Keratinocyte (primary cell): ENCODE data around the gene OR6B3. TPM values are rescaled to one million over a fixed set of nuclear protein-coding genes. Genes with fewer than 3 reads are reported as not detected.

ENCODE experiments used
- DNase-seq: peaks from one replicate; pipeline ENCODE4 v3.0.0-alpha.2; 2011; ENCODE audit warnings: low read depth, missing footprints, low spot score
- FAIRE-seq: peaks from 2 replicates; lab custom pipeline; 2011; peaks lifted over from hg19 to GRCh38; lab: Jason Lieb, UNC
- H2AFZ ChIP-seq: 2 replicates; pipeline ENCODE4 v1.6.0; 2012; ENCODE audit warnings: low read length, control low read depth, inconsistent platforms; ENCODE audit not compliant: control insufficient read depth
- H3K27ac ChIP-seq: 2 replicates; pipeline ENCODE4 v1.5.1; 2011; ENCODE audit warnings: low read length; ENCODE audit not compliant: control insufficient read depth, insufficient read depth
- H3K27me3 ChIP-seq: 3 replicates; pipeline ENCODE4 v1.6.0; 2011; ENCODE audit warnings: low read length; ENCODE audit not compliant: control insufficient read depth, insufficient read depth; ENCODE audit errors: extremely low read depth
- H3K36me3 ChIP-seq, 2 experiments: 2 replicates in 1 of 2; 3 replicates in 1 of 2; pipeline ENCODE4 v1.5.1; 2011; ENCODE audit warnings: low read length in 2 of 2, mild to moderate bottlenecking in 1 of 2; ENCODE audit not compliant: control insufficient read depth in 2 of 2, insufficient read depth in 2 of 2; ENCODE audit errors: extremely low read depth in 1 of 2
- H3K4me1 ChIP-seq: 3 replicates; pipeline ENCODE4 v1.5.1; 2011; ENCODE audit warnings: low read length; ENCODE audit not compliant: control insufficient read depth, insufficient read depth; ENCODE audit errors: extremely low read depth
- H3K4me2 ChIP-seq: 3 replicates; pipeline ENCODE4 v1.6.0; 2011; ENCODE audit warnings: low read depth, low read length; ENCODE audit not compliant: control insufficient read depth, insufficient read depth; ENCODE audit errors: extremely low read depth
- H3K4me3 ChIP-seq, 3 experiments: fragments of 200-600 bp in 1 of 3; sonication (generic) in 1 of 3; 2 replicates in 2 of 3; 3 replicates in 1 of 3; pipeline ENCODE4 v1.5.1; 2011 to 2016; ENCODE audit warnings: low read length in 3 of 3, mild to moderate bottlenecking in 3 of 3, control low read depth in 2 of 3, inconsistent platforms in 1 of 3, low read depth in 1 of 3, mixed read lengths in 1 of 3, mixed run types in 1 of 3, moderate library complexity in 1 of 3; ENCODE audit not compliant: control insufficient read depth in 2 of 3, insufficient read depth in 2 of 3; ENCODE audit errors: extremely low read depth in 1 of 3
- H3K79me2 ChIP-seq: 2 replicates; pipeline ENCODE4 v1.6.0; 2012; ENCODE audit warnings: low read length; ENCODE audit not compliant: control insufficient read depth, insufficient read depth
- H3K9ac ChIP-seq: 3 replicates; pipeline ENCODE4 v1.6.0; 2011; ENCODE audit warnings: low read length; ENCODE audit not compliant: control insufficient read depth, insufficient read depth; ENCODE audit errors: extremely low read depth
- H3K9me1 ChIP-seq: 3 replicates; pipeline ENCODE4 v1.6.0; 2011; ENCODE audit warnings: low read length; ENCODE audit not compliant: control insufficient read depth, insufficient read depth; ENCODE audit errors: extremely low read depth
- H3K9me3 ChIP-seq: 2 replicates; pipeline ENCODE4 v1.5.1; 2012; ENCODE audit warnings: low read depth, low read length; ENCODE audit not compliant: control insufficient read depth
- H4K20me1 ChIP-seq: 3 replicates; pipeline ENCODE4 v1.6.0; 2011; ENCODE audit warnings: low read length; ENCODE audit not compliant: control insufficient read depth, insufficient read depth; ENCODE audit errors: extremely low read depth
- CTCF ChIP-seq, 3 experiments: IDR thresholded peaks in 1 of 3; conservative IDR thresholded peaks in 1 of 3; optimal IDR thresholded peaks in 1 of 3; 2 replicates in 2 of 3; 3 replicates in 1 of 3; pipeline versions ENCODE3 to v1.5.1; 2011; ENCODE audit warnings: low read length in 3 of 3, mild to moderate bottlenecking in 3 of 3, moderate library complexity in 2 of 3, control low read depth in 1 of 3, inconsistent platforms in 1 of 3; ENCODE audit not compliant: insufficient read depth in 2 of 3; ENCODE audit errors: extremely low read depth in 1 of 3
- EZH2 ChIP-seq: IDR thresholded peaks from one replicate; pipeline ENCODE4 v1.6.1; 2012; ENCODE audit warnings: inconsistent platforms, mild to moderate bottlenecking, low read length, moderate library complexity
- dilution Hi-C: fragments of 300-500 bp; cut with MboI; formaldehyde crosslinking; loops from one replicate; pipeline ENCODE4 v1.7.0; 2020; ENCODE audit warnings: low sequenced_read_pairs; ENCODE audit not compliant: extremely low pct_ligation_motif_present
- polyA plus RNA-seq, 5 experiments: library from polyadenylated mRNA; depleted of rRNA in 3 of 5; stranded (reverse) in 3 of 5; stranded (forward) in 1 of 5; unstranded in 1 of 5; fragments of >200 nt; gene quantifications; 1 replicate in 1 of 5; 2 replicates in 3 of 5; 3 replicates in 1 of 5; pipeline versions ENCODE4 v1.2.1 to v1.2.3, GENCODE V29; 2011 to 2012; ENCODE audit warnings: missing spikeins in 2 of 5, low read depth in 1 of 5, low replicate concordance in 1 of 5

OR6B3 gene
- polyA plus RNA-seq, 1 donor (not counting 4 experiments of a cell fraction or from before 2014, with no cell fraction given) = not detected

GRCh38 chr2:240056678-240057077 is 3.4 kb upstream of the OR6B3 start:
- Histone ChIP-seq H3K4me3 (no peak overlapping the region), H3K27ac (no peak overlapping the region), H3K9me1 (no peaks in the 10 kb centered on the region), H4K20me1 (no peaks in the 10 kb centered on the region), H2AFZ (no peak overlapping the region), H3K4me2 (no peak overlapping the region), H3K9me3 (no peaks in the 10 kb centered on the region), H3K27me3 (peaks cover 39% of the 10 kb centered on the region), H3K9ac (no peak overlapping the region), H3K4me1 (no peaks in the 10 kb centered on the region), H3K79me2 (no peaks in the 10 kb centered on the region), H3K36me3 (no peaks in the 10 kb centered on the region)
- dilution Hi-C loops = no loop called here
- FAIRE-seq = no peak
- no peak for DNase-seq
- TF ChIP-seq EZH2 (no peak), CTCF (optimal IDR thresholded peaks at IDR 0.05 in 1 of 3, IDR thresholded peaks at IDR 0.05 in 1 of 3, conservative IDR thresholded peaks at IDR 0.05 in 1 of 3; ENCODE audit: extremely low read depth in 1 of 3, insufficient read depth in 2 of 3, low read length in 3 of 3) (no peak)

- Histone ChIP-seq H3K27me3 (peaks cover 39% of the 10 kb centered on the region), H2AFZ (no peak overlapping the region), H3K4me3 (no peak overlapping the region), H3K27ac (no peak overlapping the region), H3K4me1 (no peaks in the 10 kb centered on the region), H3K79me2 (no peaks in the 10 kb centered on the region), H3K36me3 (no peaks in the 10 kb centered on the region), H3K9me1 (no peaks in the 10 kb centered on the region), H4K20me1 (no peaks in the 10 kb centered on the region), H3K9ac (no peak overlapping the region), H3K4me2 (no peak overlapping the region), H3K9me3 (no peaks in the 10 kb centered on the region)
- TF ChIP-seq CTCF (optimal IDR thresholded peaks at IDR 0.05 in 1 of 3, IDR thresholded peaks at IDR 0.05 in 1 of 3, conservative IDR thresholded peaks at IDR 0.05 in 1 of 3; ENCODE audit: extremely low read depth in 1 of 3, insufficient read depth in 2 of 3, low read length in 3 of 3) = no peak
- no peak for TF ChIP-seq EZH2
- FAIRE-seq (no peak), DNase-seq (no peak)
- dilution Hi-C loops = no loop called here
Measured at GRCh38 chr2:240055177-240055917, 2.0 kb upstream of the OR6B3 start.
